Measurements from ENCODE around the gene LIPF.

DNA sequence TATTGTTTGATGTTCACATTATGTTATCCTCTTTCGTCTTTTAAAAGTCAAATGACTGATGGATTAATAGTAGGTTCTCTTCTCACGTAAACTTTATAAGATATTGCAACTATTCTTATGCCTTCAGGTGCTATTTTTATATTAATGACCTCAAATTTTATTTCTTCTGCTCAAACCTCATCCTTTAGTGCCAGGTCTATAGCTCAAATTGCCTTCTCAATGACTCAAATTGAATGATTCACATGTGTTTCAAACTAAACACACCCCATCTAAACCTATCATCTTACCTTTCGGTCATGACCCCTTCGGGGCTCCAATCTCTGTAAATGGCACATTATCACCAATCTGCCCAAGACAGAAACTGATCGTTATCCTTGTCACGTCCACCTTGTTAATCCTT is 22.0 kb upstream of the LIPF start:
- TF ChIP-seq, protein P1, sequence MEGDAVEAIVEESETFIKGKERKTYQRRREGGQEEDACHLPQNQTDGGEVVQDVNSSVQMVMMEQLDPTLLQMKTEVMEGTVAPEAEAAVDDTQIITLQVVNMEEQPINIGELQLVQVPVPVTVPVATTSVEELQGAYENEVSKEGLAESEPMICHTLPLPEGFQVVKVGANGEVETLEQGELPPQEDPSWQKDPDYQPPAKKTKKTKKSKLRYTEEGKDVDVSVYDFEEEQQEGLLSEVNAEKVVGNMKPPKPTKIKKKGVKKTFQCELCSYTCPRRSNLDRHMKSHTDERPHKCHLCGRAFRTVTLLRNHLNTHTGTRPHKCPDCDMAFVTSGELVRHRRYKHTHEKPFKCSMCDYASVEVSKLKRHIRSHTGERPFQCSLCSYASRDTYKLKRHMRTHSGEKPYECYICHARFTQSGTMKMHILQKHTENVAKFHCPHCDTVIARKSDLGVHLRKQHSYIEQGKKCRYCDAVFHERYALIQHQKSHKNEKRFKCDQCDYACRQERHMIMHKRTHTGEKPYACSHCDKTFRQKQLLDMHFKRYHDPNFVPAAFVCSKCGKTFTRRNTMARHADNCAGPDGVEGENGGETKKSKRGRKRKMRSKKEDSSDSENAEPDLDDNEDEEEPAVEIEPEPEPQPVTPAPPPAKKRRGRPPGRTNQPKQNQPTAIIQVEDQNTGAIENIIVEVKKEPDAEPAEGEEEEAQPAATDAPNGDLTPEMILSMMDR (IDR thresholded peaks at IDR 0.05), result no peak
- TF ChIP-seq POLR2A (IDR thresholded peaks at IDR 0.05), result no peak

All from right lobe of liver (tissue), 4 donors.